OCI-LY7 (cell line): ENCODE data around the gene TSPAN19.

Experiments
- EZH2phosphoT487 ChIP-seq: fragments of 200-600 bp; sonication (generic); IDR thresholded peaks from 2 replicates; pipeline ENCODE4 v1.6.1; 2018; ENCODE audit warnings: low read depth, borderline replicate concordance, mild to moderate bottlenecking, mixed run types, antibody characterized with exemption, low read length, moderate library complexity, mixed read lengths
- TF ChIP-seq, protein P1 (sequence below): fragments of 200-600 bp; sonication (generic); conservative IDR thresholded peaks from 2 replicates; pipeline ENCODE4 v1.5.1; 2014; ENCODE audit warnings: mild to moderate bottlenecking, antibody characterized with exemption, low read length, moderate library complexity, mixed read lengths

- TF ChIP-seq, protein P1, sequence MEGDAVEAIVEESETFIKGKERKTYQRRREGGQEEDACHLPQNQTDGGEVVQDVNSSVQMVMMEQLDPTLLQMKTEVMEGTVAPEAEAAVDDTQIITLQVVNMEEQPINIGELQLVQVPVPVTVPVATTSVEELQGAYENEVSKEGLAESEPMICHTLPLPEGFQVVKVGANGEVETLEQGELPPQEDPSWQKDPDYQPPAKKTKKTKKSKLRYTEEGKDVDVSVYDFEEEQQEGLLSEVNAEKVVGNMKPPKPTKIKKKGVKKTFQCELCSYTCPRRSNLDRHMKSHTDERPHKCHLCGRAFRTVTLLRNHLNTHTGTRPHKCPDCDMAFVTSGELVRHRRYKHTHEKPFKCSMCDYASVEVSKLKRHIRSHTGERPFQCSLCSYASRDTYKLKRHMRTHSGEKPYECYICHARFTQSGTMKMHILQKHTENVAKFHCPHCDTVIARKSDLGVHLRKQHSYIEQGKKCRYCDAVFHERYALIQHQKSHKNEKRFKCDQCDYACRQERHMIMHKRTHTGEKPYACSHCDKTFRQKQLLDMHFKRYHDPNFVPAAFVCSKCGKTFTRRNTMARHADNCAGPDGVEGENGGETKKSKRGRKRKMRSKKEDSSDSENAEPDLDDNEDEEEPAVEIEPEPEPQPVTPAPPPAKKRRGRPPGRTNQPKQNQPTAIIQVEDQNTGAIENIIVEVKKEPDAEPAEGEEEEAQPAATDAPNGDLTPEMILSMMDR, result no peak
- no peak for TF ChIP-seq EZH2phosphoT487
Measured at GRCh38 chr12:85018098-85018497, 18.0 kb downstream of the TSPAN19 start.
